SK-N-SH (cell line): ENCODE data around the gene AGMAT. TPM values are rescaled to one million over a fixed set of nuclear protein-coding genes. Genes with fewer than 3 reads are reported as not detected.

Experiments used
- CTCF ChIA-PET: fragments of 300-600, 350-600 bp; formaldehyde crosslinking; extraction: SDS; loops from one replicate; lab custom pipeline; 2021; lab: Yijun Ruan, JAX
- POLR2A ChIA-PET: fragments of 350-600 bp; sonication (Branson Sonifier 250); formaldehyde crosslinking; extraction: SDS; loops from one replicate; lab custom pipeline; 2020; ENCODE audit warnings: antibody characterized with exemption, inconsistent platforms; lab: Yijun Ruan, JAX
- DNase-seq: peaks from one replicate; pipeline ENCODE4 v3.0.0; 2012
- H2AFZ ChIP-seq: fragments of 200-600 bp; sonication (generic); 2 replicates; pipeline ENCODE4 v1.8.1; 2016; ENCODE audit warnings: antibody characterized with exemption, mild to moderate bottlenecking, low read depth
- H3F3A ChIP-seq: fragments of 200-600 bp; sonication (generic); replicated peaks from 2 replicates; pipeline ENCODE3; 2016; ENCODE audit warnings: antibody characterized with exemption, mild to moderate bottlenecking; ENCODE audit not compliant: insufficient read depth
- H3K27ac ChIP-seq, 2 experiments: fragments of 200-500 bp in 1 of 2; fragments of 200-600 bp in 1 of 2; sonication (Bioruptor generic) in 1 of 2; sonication (generic), shearing (Covaris generic) in 1 of 2; 2 replicates each; pipeline versions ENCODE4 v1.5.1 to v1.6.1; 2014 to 2016; ENCODE audit warnings: low read depth in 2 of 2, inconsistent platforms in 1 of 2, low read length in 1 of 2, mild to moderate bottlenecking in 1 of 2, mixed read lengths in 1 of 2
- H3K27me3 ChIP-seq: fragments of 200-600 bp; sonication (generic), shearing (Covaris generic); 2 replicates; pipeline ENCODE4 v1.6.1; 2016; ENCODE audit warnings: mixed run types; ENCODE audit not compliant: insufficient read depth
- H3K36me3 ChIP-seq, 2 experiments: fragments of 200-500 bp in 1 of 2; fragments of 200-600 bp in 1 of 2; sonication (Bioruptor generic) in 1 of 2; sonication (generic) in 1 of 2; replicated peaks in 1 of 2; 2 replicates each; pipeline versions ENCODE3 to v1.5.1; 2014 to 2016; ENCODE audit warnings: low read length in 1 of 2, mild to moderate bottlenecking in 1 of 2; ENCODE audit not compliant: insufficient read depth in 2 of 2, control insufficient read depth in 1 of 2
- H3K4me1 ChIP-seq, 2 experiments: fragments of 200-500 bp in 1 of 2; fragments of 200-600 bp in 1 of 2; sonication (Bioruptor generic) in 1 of 2; sonication (generic), shearing (Covaris generic) in 1 of 2; 2 replicates each; pipeline versions ENCODE4 v1.5.1 to v1.6.1; 2014 to 2016; ENCODE audit warnings: low read depth in 1 of 2, low read length in 1 of 2, mixed run types in 1 of 2; ENCODE audit not compliant: insufficient read depth in 2 of 2, control insufficient read depth in 1 of 2
- H3K4me2 ChIP-seq: fragments of 200-600 bp; sonication (generic), shearing (Covaris generic); 2 replicates; pipeline ENCODE4 v1.6.1; 2017; ENCODE audit warnings: mixed run types
- H3K4me3 ChIP-seq, 2 experiments: fragments of 200-500 bp in 1 of 2; fragments of 200-600 bp in 1 of 2; sonication (Bioruptor generic) in 1 of 2; sonication (generic), shearing (Covaris generic) in 1 of 2; 2 replicates each; pipeline versions ENCODE4 v1.5.1 to v1.8.1; 2014 to 2016; ENCODE audit warnings: low read depth in 2 of 2, inconsistent platforms in 1 of 2, low read length in 1 of 2, mild to moderate bottlenecking in 1 of 2, mixed read lengths in 1 of 2, moderate library complexity in 1 of 2
- H3K79me2 ChIP-seq: fragments of 200-600 bp; sonication (generic); 2 replicates; pipeline ENCODE4 v1.8.1; 2017; ENCODE audit warnings: mild to moderate bottlenecking; ENCODE audit not compliant: insufficient read depth
- H3K9ac ChIP-seq: fragments of 200-600 bp; sonication (generic); 2 replicates; pipeline ENCODE4 v1.6.1; 2017; ENCODE audit warnings: mixed run types
- H3K9me2 ChIP-seq: fragments of 200-600 bp; sonication (generic); 2 replicates; pipeline ENCODE4 v1.6.1; 2017; ENCODE audit warnings: mixed run types
- H3K9me3 ChIP-seq: fragments of 200-600 bp; sonication (generic); 2 replicates; pipeline ENCODE4 v1.6.1; 2017; ENCODE audit warnings: mixed run types, mild to moderate bottlenecking, moderate library complexity
- H4K20me1 ChIP-seq: fragments of 200-600 bp; sonication (generic); 2 replicates; pipeline ENCODE4 v1.6.1; 2017; ENCODE audit warnings: mild to moderate bottlenecking, mixed run types; ENCODE audit not compliant: insufficient read depth
- CTCF ChIP-seq: fragments of 200-600 bp; sonication (generic); IDR thresholded peaks from 2 replicates; pipeline ENCODE4 v1.6.1; 2017; ENCODE audit warnings: antibody characterized with exemption, mild to moderate bottlenecking, moderate library complexity
- EP300 ChIP-seq, 2 experiments: IDR thresholded peaks; 2 replicates each; pipeline versions ENCODE4 v1.4.0 to v1.6.1; 2012; ENCODE audit warnings: borderline replicate concordance in 1 of 2, low read depth in 1 of 2, low read length in 1 of 2
- GABPA ChIP-seq: IDR thresholded peaks from 2 replicates; pipeline ENCODE4 v1.4.0; 2012; ENCODE audit warnings: low read depth, mild to moderate bottlenecking
- MXI1 ChIP-seq: IDR thresholded peaks from 2 replicates; pipeline ENCODE4 v1.6.1; 2012; ENCODE audit warnings: mild to moderate bottlenecking, low read depth, low read length, improper control_type of control experiment
- NFIC ChIP-seq: IDR thresholded peaks from 2 replicates; pipeline ENCODE4 v1.4.0; 2012; ENCODE audit warnings: borderline replicate concordance
- POLR2AphosphoS5 ChIP-seq: IDR thresholded peaks from 2 replicates; pipeline ENCODE4 v1.6.1; 2012; ENCODE audit warnings: low read depth, low read length
- REST ChIP-seq: IDR thresholded peaks from 2 replicates; pipeline ENCODE4 v1.6.1; 2012; ENCODE audit warnings: mild to moderate bottlenecking, low read depth, low read length, moderate library complexity
- RFX5 ChIP-seq: IDR thresholded peaks from 2 replicates; pipeline ENCODE4 v1.6.1; 2012; ENCODE audit warnings: mild to moderate bottlenecking, improper control_type of control experiment, low read length
- SIN3A ChIP-seq: IDR thresholded peaks from 2 replicates; pipeline ENCODE4 v1.6.1; 2012; ENCODE audit warnings: low read depth, mild to moderate bottlenecking, low read length, moderate library complexity, borderline replicate concordance
- TAF1 ChIP-seq: IDR thresholded peaks from 2 replicates; pipeline ENCODE4 v1.6.1; 2012; ENCODE audit warnings: low read depth, mild to moderate bottlenecking, low read length, moderate library complexity, borderline replicate concordance
- USF1 ChIP-seq: IDR thresholded peaks from 2 replicates; pipeline ENCODE4 v1.4.0; 2012; ENCODE audit warnings: low read depth, borderline replicate concordance
- WGBS: methylation state at CpG from one replicate; pipeline ENCODE4 v1.1.6; 2017; ENCODE audit warnings: low lambda C conversion rate; 5-methylcytosine and 5-hydroxymethylcytosine counted together
- polyA plus RNA-seq, 3 experiments: library from polyadenylated mRNA; depleted of rRNA; stranded (reverse); fragments of >200 nt; gene quantifications; 2 replicates each; pipeline ENCODE4 v1.2.3, GENCODE V29; 2012
- TF ChIP-seq, protein P1 (sequence below): fragments of 150-350 bp; IDR thresholded peaks from 2 replicates; pipeline ENCODE4 v1.6.1; 2017; ENCODE audit warnings: antibody characterized with exemption, low read length, low read depth, borderline replicate concordance
- TF ChIP-seq, protein P2 (sequence below): IDR thresholded peaks from 2 replicates; pipeline ENCODE4 v1.4.0; 2012; ENCODE audit warnings: low read depth

The AGMAT gene
- polyA plus RNA-seq, 1 of the 3 experiments (the other 2 are of a cell fraction), result 0.66 TPM

GRCh38 chr1:15603050-15603965 is 18.5 kb upstream of the AGMAT start:
- Histone ChIP-seq H3K9ac (peak overlapping the region; percentile 84), H3F3A (peaks cover 3% of the 10 kb centered on the region), H3K4me2 (peak overlapping the region; percentile 91), H3K79me2 (no peaks in the 10 kb centered on the region; the same call in 1 of the 2 replicates), H3K27ac (peak overlapping the region; percentile 75 to 85), H3K9me3 (no peaks in the 10 kb centered on the region), H3K27me3 (no peaks in the 10 kb centered on the region), H3K4me1 (peaks cover 3 to 4% of the 10 kb centered on the region in 2 experiments; a peak in 2 of 4 replicates), H3K9me2 (no peaks in the 10 kb centered on the region), H3K4me3 (peak overlapping the region; percentile 76 to 90), H4K20me1 (no peaks in the 10 kb centered on the region), H3K36me3 (no peaks in the 10 kb centered on the region), H2AFZ (peak overlapping the region; percentile 97)
- DNase-seq, result peak; percentile 97
- TF ChIP-seq POLR2AphosphoS5 (peak; percentile 93), GABPA (no peak), NFIC (no peak), RFX5 (peak; percentile 88), REST (0 out of 2 replicates have a peak, but pooled peaks have one; percentile 13), TAF1 (peak; percentile 65; the same call in 1 of the 2 replicates), EP300 (IDR thresholded peaks at IDR 0.05; ENCODE audit: borderline replicate concordance in 1 of 2, low read depth in 1 of 2, low read length in 1 of 2) (no peak), MXI1 (peak; percentile 73), CTCF (no peak), USF1 (peak; percentile 100), SIN3A (no peak)
- TF ChIP-seq, protein P1, sequence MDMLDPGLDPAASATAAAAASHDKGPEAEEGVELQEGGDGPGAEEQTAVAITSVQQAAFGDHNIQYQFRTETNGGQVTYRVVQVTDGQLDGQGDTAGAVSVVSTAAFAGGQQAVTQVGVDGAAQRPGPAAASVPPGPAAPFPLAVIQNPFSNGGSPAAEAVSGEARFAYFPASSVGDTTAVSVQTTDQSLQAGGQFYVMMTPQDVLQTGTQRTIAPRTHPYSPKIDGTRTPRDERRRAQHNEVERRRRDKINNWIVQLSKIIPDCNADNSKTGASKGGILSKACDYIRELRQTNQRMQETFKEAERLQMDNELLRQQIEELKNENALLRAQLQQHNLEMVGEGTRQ, result peak; percentile 98
- TF ChIP-seq, protein P2, sequence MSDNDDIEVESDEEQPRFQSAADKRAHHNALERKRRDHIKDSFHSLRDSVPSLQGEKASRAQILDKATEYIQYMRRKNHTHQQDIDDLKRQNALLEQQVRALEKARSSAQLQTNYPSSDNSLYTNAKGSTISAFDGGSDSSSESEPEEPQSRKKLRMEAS, result peak; percentile 99
- WGBS, result 3% methylated on average over 14 of the region's 56 CpGs
- ChIA-PET CTCF (interaction anchor here (0.7 to 1.8 kb wide), 5 partner anchors 7 to 133 kb away, joined by 3 to 6 read pairs (median 5); partner anchors contain the start of gene SLC25A34), POLR2A (interaction anchor here (0.8 to 1.5 kb wide), 10 partner anchors 9 to 189 kb away, joined by 3 to 7 read pairs (median 3); partner anchors contain the start of gene DNAJC16)
